ENCODE data around the gene PYGB.

Gene PYGB

GRCh38 chr20:25209400-25209799 is 38.5 kb upstream of the PYGB start:
- DNase-seq (ENCODE audit: low read depth): no peak
- no peak for TF ChIP-seq CTCF (IDR thresholded peaks at IDR 0.05; ENCODE audit: low read depth, low read length, missing control alignments)
- in situ Hi-C loops (cut with HindIII; ENCODE audit: low sequenced_read_pairs): no loop called here
- H3K4me3 ChIP-seq (ENCODE audit: low read depth, low read length): no peak overlapping the region

GRCh38 chr20:25209911-25210310 is 38.0 kb upstream of the PYGB start:
- no peak for TF ChIP-seq CTCF (IDR thresholded peaks at IDR 0.05; ENCODE audit: low read depth, low read length, missing control alignments)
- no peak overlapping the region for H3K4me3 ChIP-seq (ENCODE audit: low read depth, low read length)
- in situ Hi-C loops (cut with HindIII; ENCODE audit: low sequenced_read_pairs): loop anchor here (5.0 kb wide), 1 partner anchor 42 kb away; no protein-coding TSS in a partner anchor
- DNase-seq (ENCODE audit: low read depth): no peak

GRCh38 chr20:25211273-25211672 is 36.6 kb upstream of the PYGB start:
- H3K4me3 ChIP-seq (ENCODE audit: low read depth, low read length): no peak overlapping the region
- in situ Hi-C loops (cut with HindIII; ENCODE audit: low sequenced_read_pairs): loop anchor here (5.0 kb wide), 1 partner anchor 41 kb away; no protein-coding TSS in a partner anchor
- TF ChIP-seq CTCF (IDR thresholded peaks at IDR 0.05; ENCODE audit: low read depth, low read length, missing control alignments): no peak
- no peak for DNase-seq (ENCODE audit: low read depth)

GRCh38 chr20:25212242-25212641 is 35.6 kb upstream of the PYGB start:
- in situ Hi-C loops (cut with HindIII; ENCODE audit: low sequenced_read_pairs): loop anchor here (5.0 kb wide), 1 partner anchor 40 kb away; no protein-coding TSS in a partner anchor
- TF ChIP-seq CTCF (IDR thresholded peaks at IDR 0.05; ENCODE audit: low read depth, low read length, missing control alignments): no peak
- no peak for DNase-seq (ENCODE audit: low read depth)
- H3K4me3 ChIP-seq (ENCODE audit: low read depth, low read length): no peak overlapping the region

GRCh38 chr20:25213566-25214425 is 34.1 kb upstream of the PYGB start:
- no peak for TF ChIP-seq CTCF (IDR thresholded peaks at IDR 0.05; ENCODE audit: low read depth, low read length, missing control alignments)
- in situ Hi-C loops (cut with HindIII; ENCODE audit: low sequenced_read_pairs): loop anchor here (5.0 kb wide), 1 partner anchor 39 kb away; no protein-coding TSS in a partner anchor
- DNase-seq (ENCODE audit: low read depth): no peak
- no peak overlapping the region for H3K4me3 ChIP-seq (ENCODE audit: low read depth, low read length)

- no peak overlapping the region for H3K4me3 ChIP-seq (ENCODE audit: low read depth, low read length)
- in situ Hi-C loops (cut with HindIII; ENCODE audit: low sequenced_read_pairs): loop anchor here (5.0 kb wide), 1 partner anchor 38 kb away; no protein-coding TSS in a partner anchor
- no peak for TF ChIP-seq CTCF (IDR thresholded peaks at IDR 0.05; ENCODE audit: low read depth, low read length, missing control alignments)
- DNase-seq (ENCODE audit: low read depth): no peak
Measured at GRCh38 chr20:25214426-25214790, 33.5 kb upstream of the PYGB start.
